Left lung (tissue), 10 donors: Measurements from ENCODE around the gene HYOU1. TPM values are rescaled to one million over a fixed set of nuclear protein-coding genes. Genes with fewer than 3 reads are reported as not detected.

Experiments
- ATAC-seq: fragments of 200-7000 bp; cut with Tn5 transposase; one replicate; pipeline ENCODE4 v1.9.1; 2020; ENCODE audit warnings: moderate library complexity
- DNase-seq, 4 donors: peaks; one replicate each; pipeline ENCODE4 v3.0.0-alpha.2; 2013 to 2020
- H3K27ac ChIP-seq, 2 donors: fragments of 200-600 bp; sonication (generic) in 1 of 2; one replicate each; pipeline versions ENCODE4 v1.5.0 to v1.8.0; 2020 to 2021
- H3K27me3 ChIP-seq, 2 donors: fragments of 200-600 bp; sonication (generic) in 1 of 2; one replicate each; pipeline versions ENCODE4 v1.5.0 to v1.8.0; 2020 to 2021
- H3K36me3 ChIP-seq, 2 donors: fragments of 200-600 bp; sonication (generic) in 1 of 2; one replicate each; pipeline versions ENCODE4 v1.5.0 to v1.8.0; 2020 to 2021
- H3K4me1 ChIP-seq, 2 donors: fragments of 200-600 bp; one replicate each; pipeline ENCODE4 v1.8.0; 2021
- H3K4me3 ChIP-seq, 2 donors: fragments of 200-600 bp; sonication (generic) in 1 of 2; one replicate each; pipeline versions ENCODE4 v1.5.0 to v1.8.0; 2020 to 2021; ENCODE audit warnings: mild to moderate bottlenecking in 1 of 2
- H3K9me3 ChIP-seq, 2 donors: fragments of 200-600 bp; sonication (generic) in 1 of 2; one replicate each; pipeline versions ENCODE4 v1.5.0 to v1.8.0; 2020 to 2021
- CTCF ChIP-seq, 2 donors: fragments of 200-600 bp; sonication (generic) in 1 of 2; IDR thresholded peaks; one replicate each; pipeline versions ENCODE4 v1.5.0 to v1.8.0; 2021; ENCODE audit warnings: antibody characterized with exemption in 2 of 2
- intact Hi-C, 2 donors: fragments of 100-400 bp; cut with DNase I; formaldehyde crosslinking; loops; one replicate each; pipeline versions ENCODE4 v1.11.2 to v1.14.2; 2022
- microRNA-seq, 2 donors: library from miRNA; unstranded; fragments of <30 nt; microRNA quantifications; one replicate each; pipeline ENCODE4, GENCODE V29; 2019
- polyA plus RNA-seq, 6 donors: library from polyadenylated mRNA; unstranded; fragments of 120-200 nt; gene quantifications; one replicate each; pipeline ENCODE4 v1.2.1, GENCODE V29; 2013; ENCODE audit not compliant: insufficient read length in 6 of 6
- total RNA-seq, 2 donors: library from RNA; stranded (reverse); fragmentation: NEBNext Ultra II Directional; extraction: Animal tissue kit (Norgen Biotek cat#: 25700); gene quantifications; one replicate each; pipeline ENCODE4 v1.2.1, GENCODE V29; 2021
- donor health status: DM: no; HTN: yes; CAD: no.
- donor health status: DM: no; HTN: no; CAD: no.

Gene HYOU1
- total and polyA plus RNA-seq, 8 donors, result 66.2 to 272 (median 84.1) TPM

- peak; percentile 63 for ATAC-seq
- Histone ChIP-seq H3K4me1 (peaks cover 4 to 38% of the 10 kb centered on the region in 2 donors), H3K36me3 (peaks cover 0 to 45% of the 10 kb centered on the region in 2 donors), H3K4me3 (peak overlapping the region; percentile 87 to 98), H3K9me3 (no peaks in the 10 kb centered on the region), H3K27me3 (no peaks in the 10 kb centered on the region), H3K27ac (peak overlapping the region; percentile 63 to 80)
- DNase-seq, result peak in 1 of 4 donors; percentile 41
- intact Hi-C loops, result no loop called here
- TF ChIP-seq CTCF (IDR thresholded peaks at IDR 0.05), result no peak
These were observed 58.2 kb downstream of the HYOU1 start for GRCh38 chr11:118998822-118999221.

DNA sequence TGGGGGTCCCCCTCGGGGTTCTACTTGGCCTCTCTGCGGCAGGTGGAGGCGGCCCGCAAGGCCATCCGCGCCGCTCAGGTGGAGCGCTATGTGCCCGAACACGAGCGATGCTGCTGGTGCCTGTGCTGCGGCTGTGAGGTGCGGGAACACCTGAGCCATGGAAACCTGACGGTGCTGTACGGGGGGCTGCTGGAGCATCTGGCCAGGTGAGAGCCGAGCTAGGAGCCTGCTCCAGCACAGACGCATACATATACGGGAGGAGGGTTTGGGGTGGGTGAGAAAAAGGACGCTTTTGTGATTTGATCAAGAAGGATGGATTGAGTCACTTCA lies 58.7 kb downstream of the HYOU1 start:
- no peaks in the 10 kb centered on the region for H3K27me3 ChIP-seq
- H3K27ac ChIP-seq, result peak overlapping the region; percentile 63 to 80
- DNase-seq (no peak), ATAC-seq (peak; percentile 54)
- H3K4me1 ChIP-seq, result peaks cover 4 to 38% of the 10 kb centered on the region in 2 donors
- intact Hi-C loops, result no loop called here
- H3K36me3 ChIP-seq, result peaks cover 0 to 40% of the 10 kb centered on the region in 2 donors
- no peaks in the 10 kb centered on the region for H3K9me3 ChIP-seq
- peak overlapping the region; percentile 87 to 98 for H3K4me3 ChIP-seq
- TF ChIP-seq CTCF (IDR thresholded peaks at IDR 0.05), result no peak

GRCh38 chr11:118997627-118998387 lies 59.2 kb downstream of the HYOU1 start, which contains the start of gene CENATAC:
CENATAC (plus strand) TSS chr11:118998138; CDS start chr11:118998198, 60 bp downstream.
- intact Hi-C loops, result no loop called here
- H3K9me3 ChIP-seq, result no peaks in the 10 kb centered on the region
- DNase-seq, result peak; percentile 86 to 99 (median 95)
- H3K4me3 ChIP-seq, result peak within 1 kb of the TSS; percentile 87 to 98
- no peaks in the 10 kb centered on the region for H3K27me3 ChIP-seq
- TF ChIP-seq CTCF (IDR thresholded peaks at IDR 0.05), result peak in 1 of 2 donors; percentile 52
- ATAC-seq, result peak; percentile 98
- H3K4me1 ChIP-seq, result peaks cover 4 to 38% of the 10 kb centered on the region in 2 donors
- peak within 1 kb of the TSS; percentile 63 to 80 for H3K27ac ChIP-seq
- H3K36me3 ChIP-seq, result peaks cover 0 to 34% of the 10 kb centered on the region in 2 donors

DNA sequence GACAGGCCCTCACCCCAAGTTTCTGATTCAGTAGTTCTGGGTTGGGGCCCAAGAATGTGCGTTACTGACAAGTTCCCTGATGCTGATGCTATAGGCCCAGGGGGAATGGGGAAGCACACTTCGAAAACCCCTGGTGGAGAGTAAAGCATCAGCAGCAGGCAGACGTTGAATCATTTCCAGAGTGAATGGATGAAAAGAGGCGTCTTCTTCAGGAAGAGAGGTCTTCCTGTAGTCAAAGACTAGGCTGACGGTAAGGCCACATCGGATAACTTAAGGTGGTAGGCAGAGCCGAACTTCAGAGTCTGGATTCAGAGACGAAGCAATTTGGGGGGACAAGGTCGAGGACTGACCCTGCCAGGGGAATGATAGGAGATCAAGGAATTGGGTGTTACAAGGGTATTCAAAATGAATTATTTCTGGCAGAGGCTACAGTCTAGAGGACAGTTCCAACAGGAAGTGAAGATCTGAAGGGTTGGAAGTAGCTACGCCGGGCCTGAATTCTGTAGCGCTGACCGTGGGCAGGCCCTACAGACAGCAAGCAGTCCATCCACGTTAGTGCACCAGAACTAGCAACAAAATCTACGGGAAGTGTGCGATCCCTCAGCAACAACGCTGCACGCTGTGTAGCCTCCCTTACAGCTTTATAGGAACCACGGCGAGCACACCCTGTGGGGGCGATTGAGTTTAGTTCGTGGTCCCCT lies 59.9 kb downstream of the HYOU1 start:
- no peak for TF ChIP-seq CTCF (IDR thresholded peaks at IDR 0.05)
- Histone ChIP-seq H3K4me1 (peaks cover 4 to 38% of the 10 kb centered on the region in 2 donors), H3K36me3 (peaks cover 0 to 27% of the 10 kb centered on the region in 2 donors), H3K27ac (peak overlapping the region; percentile 63 to 80), H3K9me3 (no peaks in the 10 kb centered on the region), H3K4me3 (peak overlapping the region; percentile 87 to 98), H3K27me3 (no peaks in the 10 kb centered on the region)
- intact Hi-C loops, result no loop called here
- DNase-seq, result no peak
- peak; percentile 17 for ATAC-seq

Small RNA genes within 50 kb of the gene (microRNA-seq; reads per million reads assigned to microRNA genes)
- 0 reads per million in 2 donors for gene MIR3656

Other genes starting within 250 kb of the HYOU1 start
- under 1 TPM in 1 of 2 donors, not detected in 1; 0.10 TPM for gene CXCR5, start 173.3 kb downstream of the HYOU1 start, total RNA-seq
- not detected for gene CXCR5, start 173.3 kb downstream of the HYOU1 start, polyA plus RNA-seq
- 10 to 100 TPM; 79.4 to 88.9 TPM for gene BCL9L, start 131.3 kb downstream of the HYOU1 start, total RNA-seq
- gene BCL9L, start 131.3 kb downstream of the HYOU1 start, polyA plus RNA-seq, result 10 to 100 TPM; 33.2 to 63.0 (median 49.9) TPM
- not detected for gene UPK2, start 100.9 kb downstream of the HYOU1 start, total RNA-seq
- gene UPK2, start 100.9 kb downstream of the HYOU1 start, polyA plus RNA-seq, result 1 to 10 TPM; 2.2 to 4.3 (median 3.5) TPM
- not detected for gene FOXR1, start 85.4 kb downstream of the HYOU1 start, total RNA-seq
- not detected for gene FOXR1, start 85.4 kb downstream of the HYOU1 start, polyA plus RNA-seq
- 10 to 100 TPM; 34.5 to 53.0 TPM for gene CENATAC, start 59.1 kb downstream of the HYOU1 start, total RNA-seq
- gene CENATAC, start 59.1 kb downstream of the HYOU1 start, polyA plus RNA-seq, result 10 to 100 TPM; 35.6 to 51.5 (median 41.5) TPM
- 100 to 1,000 TPM; 786 to 872 TPM for gene RPS25, start 38.9 kb downstream of the HYOU1 start, total RNA-seq
- gene RPS25, start 38.9 kb downstream of the HYOU1 start, polyA plus RNA-seq, result 1,000 to 10,000 TPM; 1,385 to 1,738 (median 1,562) TPM
- 10 to 100 TPM; 57.1 to 66.3 TPM for gene TRAPPC4, start 38.4 kb downstream of the HYOU1 start, total RNA-seq
- 10 to 100 TPM; 72.4 to 92.7 (median 77.6) TPM for gene TRAPPC4, start 38.4 kb downstream of the HYOU1 start, polyA plus RNA-seq
- gene SLC37A4, start 26.3 kb downstream of the HYOU1 start, total RNA-seq, result 10 to 100 TPM; 17.8 to 19.8 TPM
- gene SLC37A4, start 26.3 kb downstream of the HYOU1 start, polyA plus RNA-seq, result 10 to 100 TPM; 23.1 to 28.8 (median 27.0) TPM
- gene VPS11, start 10.6 kb upstream of the HYOU1 start, total RNA-seq, result 10 to 100 TPM; 30.5 to 35.0 TPM
- gene VPS11, start 10.6 kb upstream of the HYOU1 start, polyA plus RNA-seq, result 10 to 100 TPM; 50.5 to 61.2 (median 57.0) TPM
- 10 to 100 TPM; 16.5 to 32.0 TPM for gene HMBS, start 27.7 kb upstream of the HYOU1 start, total RNA-seq
- 10 to 100 TPM; 21.9 to 30.7 (median 24.1) TPM for gene HMBS, start 27.7 kb upstream of the HYOU1 start, polyA plus RNA-seq
- 10 to 100 TPM; 50.3 to 56.2 TPM for gene DPAGT1, start 44.6 kb upstream of the HYOU1 start, total RNA-seq
- 10 to 100 TPM; 42.7 to 54.7 (median 47.8) TPM for gene DPAGT1, start 44.6 kb upstream of the HYOU1 start, polyA plus RNA-seq
- gene C2CD2L, start 50.1 kb upstream of the HYOU1 start, total RNA-seq, result 10 to 100 TPM; 16.6 to 18.6 TPM
- 1 to 10 TPM; 7.3 to 9.3 (median 8.0) TPM for gene C2CD2L, start 50.1 kb upstream of the HYOU1 start, polyA plus RNA-seq
- gene HINFP, start 64.4 kb upstream of the HYOU1 start, total RNA-seq, result 10 to 100 TPM; 21.6 to 22.2 TPM
- gene HINFP, start 64.4 kb upstream of the HYOU1 start, polyA plus RNA-seq, result 10 to 100 TPM; 31.9 to 41.7 (median 39.2) TPM
- under 1 TPM; 0.26 to 0.64 TPM for gene ABCG4, start 91.8 kb upstream of the HYOU1 start, total RNA-seq
- gene ABCG4, start 91.8 kb upstream of the HYOU1 start, polyA plus RNA-seq, result 1 to 10 TPM; 1.1 to 1.5 (median 1.3) TPM
- 10 to 100 TPM; 15.0 to 15.7 TPM for gene NLRX1, start 111.5 kb upstream of the HYOU1 start, total RNA-seq
- 10 to 100 TPM in 5 of 6 donors, 1 to 10 TPM in 1; 9.9 to 12.5 (median 11.8) TPM for gene NLRX1, start 111.5 kb upstream of the HYOU1 start, polyA plus RNA-seq
- not detected for gene NHERF4, start 128.3 kb upstream of the HYOU1 start, total RNA-seq
- 1 to 10 TPM in 3 of 6 donors, under 1 TPM in 3; 0.77 to 1.3 (median 1.1) TPM for gene NHERF4, start 128.3 kb upstream of the HYOU1 start, polyA plus RNA-seq
- gene CBL, start 149.1 kb upstream of the HYOU1 start, total RNA-seq, result 10 to 100 TPM; 22.0 to 36.6 TPM
- 10 to 100 TPM; 18.9 to 24.5 (median 21.6) TPM for gene CBL, start 149.1 kb upstream of the HYOU1 start, polyA plus RNA-seq